ENCODE results near the gene DLG2. TPM values are rescaled to one million over a fixed set of nuclear protein-coding genes. Genes with fewer than 3 reads are reported as not detected.

Gene DLG2
- polyA plus RNA-seq, 1 donor: 14.7 TPM

DNA sequence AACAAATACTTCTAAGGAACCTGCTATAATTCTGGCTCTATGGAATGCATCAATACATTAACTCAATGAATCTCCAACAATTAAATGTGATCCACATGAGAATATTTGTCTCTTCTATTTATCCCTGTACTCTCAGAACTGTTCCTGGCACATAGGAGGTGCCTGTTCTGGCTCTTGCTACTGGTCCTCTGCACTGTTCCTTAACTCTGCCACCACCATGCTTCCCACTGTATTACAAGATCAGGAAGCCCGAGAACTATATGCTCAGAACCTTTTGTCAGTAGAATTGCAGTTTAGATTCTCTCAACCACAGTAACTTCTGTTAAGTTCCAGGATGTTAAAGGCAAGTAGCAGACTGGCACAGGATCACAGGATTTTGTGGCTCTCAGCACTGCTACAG, 1964.7 kb downstream of the DLG2 start:
- DNase-seq: no peak

DNA sequence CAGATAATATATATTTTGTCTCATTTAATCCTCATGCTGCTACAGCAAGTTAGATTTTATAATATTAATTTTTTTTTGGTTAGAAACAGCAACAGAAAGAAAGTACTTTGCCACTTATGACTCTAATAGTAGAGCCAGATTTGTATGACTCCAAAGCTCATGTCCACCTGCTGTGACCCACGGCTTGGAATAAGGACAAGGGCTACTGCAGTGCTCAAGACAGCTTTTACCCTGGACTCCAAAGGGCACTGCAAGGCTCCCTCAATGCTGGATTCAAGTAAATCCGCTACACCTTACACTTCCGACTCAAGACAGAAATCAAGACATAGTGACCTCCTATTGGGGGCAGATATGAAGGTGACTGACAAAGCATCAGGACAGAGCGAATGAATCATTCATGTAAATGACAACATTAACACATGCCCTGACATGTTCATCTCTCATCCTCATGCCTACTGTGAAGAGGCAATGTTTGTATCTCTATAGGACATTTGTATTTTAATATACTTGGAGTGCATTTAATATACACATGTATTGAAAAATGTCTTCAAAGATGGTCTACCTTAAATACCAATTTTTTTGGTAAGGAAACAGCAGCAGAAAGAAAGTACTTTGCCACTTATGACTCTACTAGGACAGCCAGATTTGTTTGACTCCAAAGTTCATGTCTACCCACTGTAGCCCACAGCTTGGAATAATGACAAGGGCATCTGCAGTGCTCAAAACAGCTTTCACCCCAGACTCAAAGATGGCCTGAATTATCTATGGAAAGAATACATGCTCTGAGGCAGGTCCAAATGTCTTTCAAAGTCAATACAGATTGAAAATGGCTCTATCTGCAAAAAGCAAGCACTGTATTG, 1965.4 kb downstream of the DLG2 start:
- no peak for DNase-seq

DNA sequence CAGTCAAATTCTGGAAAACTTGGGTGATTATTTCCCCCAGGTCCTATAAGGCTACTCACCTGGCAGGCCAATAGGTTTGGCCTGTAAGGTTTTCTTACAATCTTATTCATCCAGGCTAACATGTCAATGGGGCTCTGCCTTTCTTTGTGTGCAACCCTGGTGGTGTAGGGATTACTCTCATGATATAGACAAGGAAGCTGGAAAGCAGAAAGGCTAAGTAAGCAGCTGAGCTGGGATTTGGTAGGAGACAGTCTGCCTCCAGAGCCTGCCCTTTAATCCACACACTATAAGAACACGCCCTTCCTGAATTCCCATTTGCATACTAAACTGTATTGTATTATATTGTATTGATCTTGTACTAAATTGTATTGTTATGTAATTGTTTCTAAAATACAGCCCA, 1967.7 kb downstream of the DLG2 start:
- no peak for DNase-seq

DNA sequence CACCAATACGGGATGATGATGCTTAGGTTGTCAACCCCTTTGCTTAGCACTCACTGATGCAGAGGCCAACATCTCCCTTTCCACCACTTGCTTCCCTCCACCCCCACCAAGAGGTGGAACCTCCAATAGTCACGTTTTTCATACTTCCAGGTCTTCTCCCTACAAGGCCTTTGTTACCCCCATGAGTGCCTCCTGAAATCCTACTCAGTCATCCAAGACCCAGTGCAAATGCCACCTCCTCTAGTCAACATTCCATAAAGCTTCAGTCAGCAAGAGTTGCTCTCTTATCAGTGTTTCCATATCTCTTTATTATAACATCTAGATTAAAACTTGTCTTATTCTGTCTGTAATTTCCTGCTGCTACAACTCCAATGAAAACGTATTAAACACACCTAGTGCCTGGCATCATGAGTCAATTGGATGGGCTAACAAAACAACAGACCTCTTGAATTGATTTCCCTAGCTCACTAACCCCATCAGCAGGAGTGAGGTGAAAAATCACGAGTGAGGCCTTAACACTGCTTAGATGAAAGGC, 1970.3 kb downstream of the DLG2 start:
- DNase-seq: no peak

DNA sequence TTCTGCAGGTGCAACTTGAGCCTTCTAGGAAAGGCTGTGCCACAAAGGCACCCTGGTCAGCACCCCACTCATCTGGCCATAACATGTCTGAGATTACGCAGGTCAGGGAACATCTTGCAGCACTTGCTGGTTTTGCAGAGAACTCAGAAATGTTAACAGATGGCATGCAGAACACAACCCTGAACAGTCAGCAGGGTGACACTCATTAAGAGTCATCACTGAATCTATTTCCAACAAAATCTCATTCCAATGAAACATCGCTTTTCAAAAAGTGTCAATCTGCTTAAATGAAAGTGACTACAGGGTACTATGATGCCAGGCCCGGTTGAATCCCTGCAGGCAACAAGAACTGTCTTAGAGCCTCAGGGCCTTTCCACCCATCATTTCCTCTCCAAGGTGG, 1971.2 kb downstream of the DLG2 start:
- no peak for DNase-seq

GRCh38 chr11:83649528-83649855, 1977.7 kb downstream of the DLG2 start:
- DNase-seq: no peak

DNA sequence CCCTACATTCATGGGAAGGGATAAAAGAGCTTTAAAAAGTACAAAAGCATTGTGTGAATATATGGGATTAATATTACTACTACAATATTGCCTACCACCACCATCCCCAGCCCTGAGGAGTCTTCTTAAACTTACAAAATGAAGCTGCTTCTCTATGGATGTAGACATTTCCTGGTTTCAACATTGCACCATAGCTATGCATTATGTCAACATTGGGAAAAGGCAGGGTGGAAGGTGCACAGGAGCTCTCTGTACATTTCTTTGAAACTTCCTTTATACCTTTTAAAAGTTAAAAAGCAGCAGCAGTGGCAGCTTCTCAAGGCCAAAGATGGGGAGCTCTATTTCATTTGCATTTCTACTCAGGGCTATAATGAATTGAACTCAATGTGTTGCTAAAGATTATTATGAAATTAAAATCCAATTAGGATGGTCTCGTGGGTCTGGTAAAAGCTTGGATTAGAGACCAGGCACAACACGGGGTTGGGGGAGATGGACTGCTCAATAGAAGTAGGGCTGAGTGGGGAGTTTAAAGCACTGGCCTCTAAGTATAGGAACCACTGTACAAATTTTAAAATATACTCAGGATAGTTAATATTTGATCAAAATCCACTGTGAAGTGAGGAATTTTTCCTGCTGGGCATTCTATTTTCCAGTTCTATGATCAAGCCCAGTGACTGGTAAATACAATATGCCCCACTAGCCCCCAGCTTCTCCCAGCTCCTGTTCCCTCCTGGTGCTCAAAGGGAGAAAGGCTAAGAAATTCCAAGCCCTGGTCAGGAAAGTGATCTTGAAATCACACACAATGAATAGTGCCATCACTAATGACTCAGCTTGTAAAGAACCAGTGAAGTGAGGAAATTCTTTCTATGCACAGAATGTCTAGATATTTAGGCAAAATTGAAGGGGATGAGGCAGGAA, 1978.3 kb downstream of the DLG2 start:
- no peak for DNase-seq

- no peak for DNase-seq
Observed at GRCh38 chr11:83645561-83645960, 1981.6 kb downstream of the DLG2 start.

GRCh38 chr11:83643115-83643514, 1984.0 kb downstream of the DLG2 start:
- DNase-seq: no peak

DNA sequence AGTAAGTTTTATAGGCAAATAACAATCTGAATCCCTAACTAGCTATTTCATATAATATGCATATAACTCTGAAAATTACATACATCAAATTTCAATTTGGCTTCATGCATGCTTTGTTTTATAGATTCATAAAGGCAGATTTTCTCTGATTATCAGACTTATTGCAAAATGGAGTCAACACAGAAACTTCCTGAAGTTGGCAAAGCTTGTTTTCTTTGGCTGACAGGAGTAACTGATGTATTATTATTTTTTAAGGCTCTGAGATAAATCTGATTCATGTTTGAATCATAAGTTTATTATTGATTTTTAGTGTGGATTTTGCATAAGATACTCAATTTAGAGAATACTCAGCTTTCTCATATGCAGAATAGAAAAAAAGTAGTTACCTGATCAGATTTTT, 1984.6 kb downstream of the DLG2 start:
- no peak for DNase-seq

GRCh38 chr11:83641511-83641910, 1985.6 kb downstream of the DLG2 start:
- DNase-seq: peak; percentile 91

DNA sequence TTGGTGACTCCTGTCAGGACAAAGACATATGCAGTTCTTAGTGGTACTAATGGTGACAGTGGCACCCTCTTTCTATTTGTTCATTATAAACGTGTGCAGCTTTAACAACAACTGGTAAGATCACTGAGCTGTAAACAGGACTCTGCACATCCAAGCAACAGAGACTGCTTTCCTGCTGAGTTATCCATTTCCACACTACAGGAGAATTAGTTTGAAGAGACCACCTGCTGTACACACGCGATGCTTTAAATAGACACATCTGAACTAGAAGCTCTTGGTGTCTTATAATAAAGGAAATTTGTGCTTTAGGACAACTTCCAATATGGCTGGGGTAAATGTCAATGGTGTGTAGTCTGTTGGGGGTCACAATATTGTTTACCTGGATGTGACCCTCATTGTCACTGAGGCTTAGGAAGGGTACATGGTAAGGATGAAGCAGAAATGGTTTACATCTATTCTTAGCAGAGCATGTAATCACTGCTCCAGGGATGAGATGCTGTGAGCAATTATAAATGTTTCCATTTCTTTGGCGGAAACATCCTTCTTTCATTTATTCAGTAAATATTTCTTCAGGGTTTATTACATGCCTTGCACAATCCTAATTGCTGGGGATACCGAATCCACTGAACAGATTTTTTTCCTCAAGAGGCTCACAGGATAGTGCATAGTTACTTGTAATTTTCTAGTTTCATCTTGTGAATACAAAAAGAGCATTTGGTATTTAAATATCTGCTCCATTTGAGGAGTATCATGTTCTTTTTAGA, 1987.0 kb downstream of the DLG2 start:
- DNase-seq: no peak

DNA sequence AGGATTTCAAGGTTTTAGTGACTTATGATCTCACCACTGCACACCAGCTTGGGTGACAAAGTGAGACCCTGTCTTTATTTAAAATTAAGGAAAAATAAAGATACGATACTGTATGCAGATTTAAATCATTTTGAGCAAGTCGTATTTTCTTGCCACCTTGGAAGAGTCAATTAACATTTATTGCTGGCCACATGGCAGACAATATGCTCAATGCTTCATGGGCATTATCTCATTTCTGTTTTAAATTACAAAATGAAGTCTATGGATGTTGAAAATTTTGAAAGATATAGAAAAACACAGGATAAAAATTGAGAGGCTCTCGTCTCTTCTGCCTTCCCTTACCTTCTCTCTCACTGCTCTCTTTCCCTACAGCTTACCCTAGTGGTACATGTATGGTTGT, 1992.0 kb downstream of the DLG2 start:
- DNase-seq: no peak

DNA sequence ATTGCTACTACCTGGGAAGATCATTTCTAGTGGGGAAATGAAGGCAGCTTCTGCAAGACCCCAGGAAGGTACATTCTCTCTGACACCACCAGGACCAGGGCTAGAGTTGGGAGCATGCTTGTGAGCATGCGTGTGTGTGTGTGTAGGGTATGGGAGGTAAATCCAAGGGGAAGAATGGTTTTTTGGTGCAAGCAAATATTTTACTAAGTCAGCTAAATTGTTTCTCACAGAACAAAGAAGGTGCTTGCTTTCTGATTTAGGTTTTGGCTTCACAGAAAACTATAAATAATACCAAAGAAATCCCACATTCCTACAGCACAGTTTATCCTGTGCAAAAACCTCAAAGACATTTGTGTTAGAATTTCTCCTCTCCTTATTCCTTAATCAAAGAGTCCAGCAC, 1996.9 kb downstream of the DLG2 start:
- no peak for DNase-seq

DNA sequence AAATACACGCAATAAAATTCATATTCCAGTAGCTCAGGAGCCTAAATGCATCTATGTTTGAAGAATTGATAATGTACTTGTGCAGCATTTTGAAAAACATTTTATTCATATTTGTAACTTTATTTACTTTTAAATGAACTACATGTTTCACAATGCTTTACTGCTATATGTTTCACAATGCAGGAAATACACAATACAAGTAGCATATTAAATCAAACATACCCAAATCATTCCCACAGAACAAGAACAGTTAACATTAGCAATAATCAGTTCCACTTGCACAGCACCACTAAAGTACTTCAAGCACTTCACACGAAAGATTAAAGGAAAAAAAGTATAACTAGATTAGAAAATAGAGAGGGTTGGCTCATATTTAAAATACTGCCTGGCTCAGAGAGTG, 1997.4 kb downstream of the DLG2 start:
- no peak for DNase-seq

- DNase-seq: no peak
Observed at GRCh38 chr11:83628622-83629355, 1998.4 kb downstream of the DLG2 start.

DNA sequence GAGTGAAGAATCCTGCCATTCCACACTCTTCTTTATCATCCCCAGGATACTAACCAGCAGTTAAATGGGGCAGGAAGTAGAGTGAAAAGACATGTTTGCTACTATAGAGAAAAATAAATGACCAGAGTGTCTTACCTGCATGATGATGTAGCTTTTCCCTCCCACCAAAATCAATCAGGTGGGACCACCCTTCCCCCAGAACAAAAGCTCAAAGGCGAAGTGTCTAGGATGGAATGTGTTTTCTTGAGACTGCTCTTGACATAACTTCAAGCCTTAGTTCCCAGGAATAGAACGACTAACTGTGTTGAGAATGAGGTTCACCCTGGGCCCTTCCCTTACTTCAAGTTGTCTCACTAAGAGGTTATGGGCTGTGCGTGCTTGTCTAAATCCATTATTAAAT, 2001.8 kb downstream of the DLG2 start:
- no peak for DNase-seq

GRCh38 chr11:83617671-83618070, 2009.5 kb downstream of the DLG2 start:
- DNase-seq: no peak

GRCh38 chr11:83613767-83614121, 2013.4 kb downstream of the DLG2 start:
- DNase-seq: no peak

DNA sequence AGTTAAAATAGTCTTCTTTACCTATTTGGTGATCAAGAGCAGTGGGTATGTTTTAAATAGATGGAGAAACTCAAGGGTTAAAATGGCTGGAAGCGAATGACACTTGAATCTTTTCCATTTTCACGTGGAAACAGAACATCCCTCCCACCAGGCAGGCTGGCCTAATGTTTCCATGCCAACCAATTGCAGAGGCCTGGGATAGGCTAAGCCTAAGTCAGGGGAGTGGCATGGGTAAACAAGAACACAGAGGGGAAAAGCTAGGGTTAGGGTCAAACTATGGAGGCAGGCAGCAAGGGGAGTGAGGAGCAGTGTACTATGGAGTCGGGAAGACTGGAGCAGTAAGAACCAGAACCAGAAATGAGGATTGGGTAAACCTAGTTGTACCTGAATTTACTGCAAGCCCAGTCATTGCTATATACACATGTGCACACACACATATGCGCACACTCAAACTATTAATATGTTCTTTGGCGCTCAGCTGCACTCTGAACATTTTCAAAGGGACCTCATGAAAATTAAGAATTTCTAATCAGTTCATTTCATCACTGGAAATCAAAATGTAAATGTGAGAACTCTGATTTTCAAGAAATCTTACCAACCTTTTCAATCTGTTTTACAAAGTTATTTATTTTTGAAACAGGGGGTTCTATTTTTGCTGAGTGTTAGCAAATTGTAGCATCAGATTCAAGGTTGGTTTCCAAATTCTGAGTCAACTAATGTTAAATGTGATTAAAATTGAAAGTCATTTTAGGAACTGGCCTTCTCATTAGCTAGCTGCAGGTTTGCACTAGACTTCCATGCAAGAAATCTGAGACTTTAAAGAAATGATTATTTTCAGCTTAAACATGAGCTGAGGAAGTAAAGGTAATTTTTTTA, 2014.0 kb downstream of the DLG2 start:
- DNase-seq: no peak

DNA sequence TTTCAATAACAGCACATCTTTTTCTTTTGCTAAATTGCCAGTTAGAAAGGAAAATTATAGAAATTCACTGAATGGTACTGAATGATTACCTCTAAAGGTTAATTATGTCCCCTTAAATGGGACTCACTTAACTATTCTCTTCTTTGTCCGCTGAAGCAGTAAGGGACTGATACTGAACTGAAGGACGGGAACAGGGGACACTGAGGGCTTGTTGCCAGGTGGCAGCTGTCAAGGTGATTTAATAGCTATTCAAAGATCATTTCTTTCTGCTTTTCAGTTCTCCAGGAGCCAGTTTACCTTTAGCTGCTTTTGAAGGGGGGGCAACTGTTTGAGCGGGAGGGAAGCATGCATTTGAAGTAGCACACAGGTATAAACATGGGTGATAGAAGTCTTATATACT, 2015.5 kb downstream of the DLG2 start:
- DNase-seq: no peak
